GM18861 (cell line): ENCODE data around the gene PNMA3.
"Not testable (repeated sequence)": the region's sequence is repeated elsewhere in the genome, so short reads cannot be mapped to it uniquely, and the experiment has no call there.

Experiments used
- ATAC-seq: cut with Tn5 transposase; IDR thresholded peaks from one replicate; pipeline ENCODE4 v1.9.1; 2021; ENCODE audit not compliant: unreplicated experiment

PNMA3 gene

GRCh38 chrX:153055871-153056749, at the start of gene PNMA3:
Gene PNMA3, plus strand, starts transcription at chrX:153056470. Its CDS starts 586 bp downstream, at chrX:153057056.
- ATAC-seq = no peak

- ATAC-seq = not testable (repeated sequence)
These were observed 39.1 kb upstream of the PNMA3 start for GRCh38 chrX:153017174-153017573.

- ATAC-seq = no peak
These were observed 37.1 kb upstream of the PNMA3 start for GRCh38 chrX:153019166-153019565.

GRCh38 chrX:153026501-153026900, 29.8 kb upstream of the PNMA3 start:
- peak; percentile 63 for ATAC-seq

- not testable (repeated sequence) for ATAC-seq
These were observed 27.8 kb upstream of the PNMA3 start for GRCh38 chrX:153028487-153028886.

- no peak for ATAC-seq
These were observed 27.1 kb upstream of the PNMA3 start for GRCh38 chrX:153029162-153029561.

- ATAC-seq = no peak
These were observed 26.4 kb upstream of the PNMA3 start for GRCh38 chrX:153029875-153030274.

- no peak for ATAC-seq
These were observed 25.5 kb upstream of the PNMA3 start for GRCh38 chrX:153030801-153031200.

GRCh38 chrX:153032397-153033118, 23.7 kb upstream of the PNMA3 start:
- peak; percentile 61 for ATAC-seq

GRCh38 chrX:153049093-153049492, 7.2 kb upstream of the PNMA3 start:
- no peak for ATAC-seq

GRCh38 chrX:153052534-153052933, 3.7 kb upstream of the PNMA3 start:
- ATAC-seq = no peak

GRCh38 chrX:153057281-153057680, 1.0 kb downstream of the PNMA3 start:
- no peak for ATAC-seq

GRCh38 chrX:153059191-153060094, 3.2 kb downstream of the PNMA3 start:
- no peak for ATAC-seq

GRCh38 chrX:153060095-153060445, 3.8 kb downstream of the PNMA3 start:
- ATAC-seq = no peak

GRCh38 chrX:153061732-153062131, 5.5 kb downstream of the PNMA3 start:
- no peak for ATAC-seq

- no peak for ATAC-seq
These were observed 7.0 kb downstream of the PNMA3 start for GRCh38 chrX:153063315-153063714.

- no peak for ATAC-seq
These were observed 7.8 kb downstream of the PNMA3 start for GRCh38 chrX:153064061-153064460.

GRCh38 chrX:153065389-153065788, 9.1 kb downstream of the PNMA3 start:
- ATAC-seq = no peak

- ATAC-seq = not testable (repeated sequence)
These were observed 10.1 kb downstream of the PNMA3 start for GRCh38 chrX:153066402-153066801.

GRCh38 chrX:153071909-153072583, 15.8 kb downstream of the PNMA3 start, which contains the start of gene PNMA6A:
Gene PNMA6A, plus strand, starts transcription at chrX:153072454. Its CDS starts 609 bp downstream, at chrX:153073063.
- not testable (repeated sequence) for ATAC-seq
